B cell (primary cell): ENCODE measurements around the gene FCRL3. TPM values are rescaled to one million over a fixed set of nuclear protein-coding genes. Genes with fewer than 3 reads are reported as not detected.

Source experiments
- ATAC-seq: fragments of 200-7000 bp; cut with Tn5 transposase; one replicate; pipeline ENCODE4 v1.10.0; 2021; ENCODE audit warnings: low read depth, mild to moderate bottlenecking, moderate number of reproducible peaks, moderate library complexity
- CTCF ChIA-PET: fragments of 350-600 bp; sonication (Branson Sonifier 250); formaldehyde crosslinking; loops from one replicate; lab custom pipeline; 2021; ENCODE audit warnings: antibody characterized with exemption, inconsistent platforms; lab: Charles Lee
- POLR2A ChIA-PET: fragments of 350-600 bp; sonication (Branson Sonifier 250); formaldehyde crosslinking; loops from one replicate; lab custom pipeline; 2021; ENCODE audit warnings: antibody characterized with exemption; lab: Charles Lee
- DNase-seq: peaks from one replicate; pipeline ENCODE4 v3.0.0; 2013
- H2AFZ ChIP-seq: 2 replicates; pipeline ENCODE4 v1.6.1; 2012; ENCODE audit warnings: mild to moderate bottlenecking, low read depth, low read length; ENCODE audit not compliant: insufficient read depth, poor library complexity, severe bottlenecking
- H3K27ac ChIP-seq, 2 donors: 1 replicate in 1 of 2; 2 replicates in 1 of 2; pipeline ENCODE4 v1.5.1; 2012 to 2013; ENCODE audit warnings: low read length in 2 of 2, mild to moderate bottlenecking in 2 of 2, moderate library complexity in 1 of 2
- H3K27me3 ChIP-seq, 4 experiments: fragments of 200-600 bp in 1 of 4; sonication (generic) in 1 of 4; replicated peaks in 1 of 4; 1 replicate in 2 of 4; 2 replicates in 2 of 4; pipeline versions ENCODE4 v1.6.1 to v1.7.0; 2013 to 2016; ENCODE audit warnings: low read length in 3 of 4, mild to moderate bottlenecking in 2 of 4, mixed read lengths in 1 of 4, moderate library complexity in 1 of 4; ENCODE audit not compliant: insufficient read depth in 4 of 4, control insufficient read depth in 3 of 4; ENCODE audit errors: control extremely low read depth in 1 of 4
- H3K36me3 ChIP-seq, 2 experiments: replicated peaks in 1 of 2; 1 replicate in 1 of 2; 2 replicates in 1 of 2; pipeline versions ENCODE4 v1.6.1 to v1.7.1; 2013; ENCODE audit warnings: low read length in 1 of 2; ENCODE audit not compliant: insufficient read depth in 2 of 2, control insufficient read depth in 1 of 2; ENCODE audit errors: control extremely low read depth in 1 of 2, extremely low read depth in 1 of 2
- H3K4me1 ChIP-seq, 2 donors: fragments of 200-600 bp in 1 of 2; sonication (generic) in 1 of 2; 1 replicate in 1 of 2; 2 replicates in 1 of 2; pipeline versions ENCODE4 v1.5.1 to v1.6.1; 2013 to 2017; ENCODE audit warnings: low read length in 2 of 2; ENCODE audit not compliant: control insufficient read depth in 2 of 2, insufficient read depth in 2 of 2
- H3K4me2 ChIP-seq: replicated peaks from 2 replicates; pipeline ENCODE3; 2012; ENCODE audit warnings: mild to moderate bottlenecking, low read depth, low read length; ENCODE audit not compliant: poor library complexity, severe bottlenecking
- H3K4me3 ChIP-seq, 5 experiments: fragments of 200-600 bp in 1 of 5; sonication (generic) in 1 of 5; 1 replicate in 3 of 5; 2 replicates in 2 of 5; pipeline versions ENCODE4 v1.5.1 to v1.7.0; 2011 to 2016; ENCODE audit warnings: low read length in 4 of 5, mild to moderate bottlenecking in 4 of 5, low read depth in 2 of 5, control low read depth in 1 of 5, moderate library complexity in 1 of 5; ENCODE audit not compliant: insufficient read depth in 1 of 5; ENCODE audit errors: control extremely low read depth in 1 of 5, extremely low read depth in 1 of 5
- H3K79me2 ChIP-seq: fragments of 200-600 bp; sonication (generic); one replicate; pipeline ENCODE4 v1.6.0; 2016; ENCODE audit warnings: low read length; ENCODE audit not compliant: control insufficient read depth, insufficient read depth
- H3K9ac ChIP-seq: fragments of 200-600 bp; sonication (generic); 2 replicates; pipeline ENCODE4 v1.6.1; 2017; ENCODE audit warnings: mild to moderate bottlenecking, low read length, moderate library complexity
- H3K9me3 ChIP-seq, 3 donors: one replicate each; pipeline versions ENCODE4 v1.6.1 to v1.7.1; 2013; ENCODE audit warnings: low read length in 2 of 3; ENCODE audit not compliant: control insufficient read depth in 2 of 3, insufficient read depth in 1 of 3; ENCODE audit errors: control extremely low read depth in 1 of 3
- H4K20me1 ChIP-seq: 2 replicates; pipeline ENCODE4 v1.6.0; 2012; ENCODE audit warnings: mild to moderate bottlenecking, low read length; ENCODE audit not compliant: insufficient read depth, control insufficient read depth, poor library complexity, severe bottlenecking
- H3K27ac Mint-ChIP-seq: one replicate; pipeline ENCODE4 v1.8.0; 2021; ENCODE audit warnings: mixed read lengths
- H3K27me3 Mint-ChIP-seq: one replicate; pipeline ENCODE4 v1.8.0; 2021; ENCODE audit warnings: mixed read lengths
- H3K4me1 Mint-ChIP-seq: one replicate; pipeline ENCODE4 v1.8.0; 2021; ENCODE audit warnings: mixed read lengths
- H3K4me3 Mint-ChIP-seq: one replicate; pipeline ENCODE4 v1.8.0; 2021; ENCODE audit warnings: mixed read lengths
- H3K9me3 Mint-ChIP-seq: one replicate; pipeline ENCODE4 v1.8.0; 2022; ENCODE audit warnings: mixed read lengths; ENCODE audit not compliant: insufficient read depth
- EZH2 ChIP-seq: IDR thresholded peaks from 2 replicates; pipeline ENCODE4 v1.6.1; 2012; ENCODE audit warnings: borderline replicate concordance, low read depth, mild to moderate bottlenecking, moderate library complexity, low read length; ENCODE audit not compliant: insufficient read depth, poor library complexity, severe bottlenecking
- WGBS: methylation state at CpG from one replicate; pipeline ENCODE4 v1.1.5; 2013; ENCODE audit warnings: missing lambda C conversion rate; ENCODE audit not compliant: insufficient coverage; 5-methylcytosine and 5-hydroxymethylcytosine counted together
- intact Hi-C: fragments of 100-400 bp; cut with micrococcal nuclease; formaldehyde crosslinking; loops from one replicate; pipeline ENCODE4 v1.10.0; 2022
- polyA plus RNA-seq: library from polyadenylated mRNA; depleted of rRNA; stranded (reverse); fragments of >200 nt; gene quantifications from 2 replicates; pipeline ENCODE4 v1.2.3, GENCODE V29; 2012
- total RNA-seq, 2 donors: library from RNA; stranded (reverse); fragments of 120-200 nt in 1 of 2; gene quantifications; 1 replicate in 1 of 2; 2 replicates in 1 of 2; pipeline versions ENCODE4 v1.2.3 to v1.2.4, GENCODE V29; 2013 to 2022
- TF ChIP-seq, protein P1 (sequence below): fragments of 200-600 bp; IDR thresholded peaks from one replicate; pipeline ENCODE4 v1.8.0; 2022; ENCODE audit warnings: antibody characterized with exemption, mild to moderate bottlenecking

FCRL3 gene
- total and polyA plus RNA-seq, 2 donors (not counting 1 experiment from before 2014, with no cell fraction given) = 115 to 220 TPM

DNA sequence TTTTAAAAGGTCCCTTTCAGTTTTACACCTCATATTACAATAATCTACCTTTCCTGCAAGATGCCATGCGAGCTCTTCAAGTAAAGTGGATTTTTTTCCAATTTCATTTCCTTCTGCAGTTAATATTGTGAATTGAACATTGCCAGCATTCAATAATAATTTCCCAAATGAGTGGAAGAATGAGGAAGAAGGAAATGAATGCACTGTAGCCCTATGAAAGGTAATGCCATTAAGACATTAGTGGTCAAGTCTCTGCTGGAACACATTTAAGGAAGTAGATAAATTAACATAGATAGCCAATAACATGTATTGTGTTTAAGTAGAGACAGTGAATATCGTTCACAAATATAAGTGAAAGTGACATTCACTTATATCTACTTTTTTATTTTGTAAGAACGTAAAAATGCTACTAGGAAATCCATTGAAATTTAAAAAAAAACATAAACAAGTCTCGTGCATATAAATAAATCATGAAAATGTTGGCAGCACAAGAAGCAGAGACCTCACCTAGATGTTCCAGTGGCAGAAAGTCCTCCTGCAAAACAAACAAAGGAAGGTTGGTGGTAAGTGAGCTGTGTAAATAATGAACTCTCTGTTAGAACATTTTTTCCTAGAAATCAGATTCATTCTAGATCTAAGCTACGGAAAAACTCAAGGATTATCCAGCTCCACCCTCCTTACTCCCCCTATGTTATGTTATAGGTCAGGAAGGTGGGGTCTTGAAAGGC lies 17.7 kb downstream of the FCRL3 start:
- Mint-ChIP-seq H3K27ac (no peak overlapping the region), H3K4me3 (no peak overlapping the region), H3K4me1 (peaks cover 34% of the 10 kb centered on the region), H3K9me3 (no peaks in the 10 kb centered on the region), H3K27me3 (no peaks in the 10 kb centered on the region)
- no CpG with 5 or more reads among the region's 5 CpGs for WGBS
- Histone ChIP-seq H3K4me3 (no peak overlapping the region), H3K4me1 (peaks cover 0 to 16% of the 10 kb centered on the region in 2 donors), H3K27me3 (no peaks in the 10 kb centered on the region), H4K20me1 (peaks cover 15% of the 10 kb centered on the region), H2AFZ (no peak overlapping the region), H3K27ac (peak overlapping the region in 1 of 2 donors; percentile 38), H3K36me3 (peaks cover 4 to 66% of the 10 kb centered on the region in 2 experiments), H3K4me2 (no peak overlapping the region), H3K79me2 (peaks cover 34% of the 10 kb centered on the region), H3K9me3 (no peaks in the 10 kb centered on the region), H3K9ac (no peak overlapping the region)
- TF ChIP-seq EZH2 = no peak
- TF ChIP-seq, protein P1, sequence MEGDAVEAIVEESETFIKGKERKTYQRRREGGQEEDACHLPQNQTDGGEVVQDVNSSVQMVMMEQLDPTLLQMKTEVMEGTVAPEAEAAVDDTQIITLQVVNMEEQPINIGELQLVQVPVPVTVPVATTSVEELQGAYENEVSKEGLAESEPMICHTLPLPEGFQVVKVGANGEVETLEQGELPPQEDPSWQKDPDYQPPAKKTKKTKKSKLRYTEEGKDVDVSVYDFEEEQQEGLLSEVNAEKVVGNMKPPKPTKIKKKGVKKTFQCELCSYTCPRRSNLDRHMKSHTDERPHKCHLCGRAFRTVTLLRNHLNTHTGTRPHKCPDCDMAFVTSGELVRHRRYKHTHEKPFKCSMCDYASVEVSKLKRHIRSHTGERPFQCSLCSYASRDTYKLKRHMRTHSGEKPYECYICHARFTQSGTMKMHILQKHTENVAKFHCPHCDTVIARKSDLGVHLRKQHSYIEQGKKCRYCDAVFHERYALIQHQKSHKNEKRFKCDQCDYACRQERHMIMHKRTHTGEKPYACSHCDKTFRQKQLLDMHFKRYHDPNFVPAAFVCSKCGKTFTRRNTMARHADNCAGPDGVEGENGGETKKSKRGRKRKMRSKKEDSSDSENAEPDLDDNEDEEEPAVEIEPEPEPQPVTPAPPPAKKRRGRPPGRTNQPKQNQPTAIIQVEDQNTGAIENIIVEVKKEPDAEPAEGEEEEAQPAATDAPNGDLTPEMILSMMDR = no peak
- ATAC-seq (no peak), DNase-seq (no peak)
- intact Hi-C loops = no loop called here
- CTCF ChIA-PET = interaction anchor here (1.2 kb wide), 1 partner anchor 9 kb away, joined by 4 read pairs; no protein-coding TSS in a partner anchor
- POLR2A ChIA-PET = no interaction called here

DNA sequence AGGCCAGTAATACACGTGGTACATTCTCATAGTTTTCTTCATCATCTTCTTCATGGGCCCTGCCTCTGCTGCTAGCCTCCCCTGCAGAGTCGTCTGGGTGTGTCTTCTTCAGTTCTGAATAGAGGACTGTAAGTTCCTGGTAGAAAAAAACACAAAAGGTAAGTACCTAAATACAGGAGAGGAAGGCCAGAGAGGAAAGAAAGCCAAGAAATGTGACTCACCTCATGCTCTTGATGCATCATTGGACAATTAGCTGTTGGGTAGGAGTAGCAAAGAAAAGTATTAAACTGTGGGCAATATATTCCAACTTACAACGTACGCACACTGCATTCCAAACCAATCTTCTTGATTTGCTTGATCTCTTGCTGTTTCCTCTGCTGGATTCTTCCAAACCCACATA lies 21.8 kb downstream of the FCRL3 start:
- peaks cover 4% of the 10 kb centered on the region for H3K79me2 ChIP-seq
- no peak for ATAC-seq
- Mint-ChIP-seq H3K27me3 (no peaks in the 10 kb centered on the region), H3K4me1 (peaks cover 4% of the 10 kb centered on the region), H3K9me3 (peaks cover 4% of the 10 kb centered on the region), H3K27ac (no peak overlapping the region), H3K4me3 (no peak overlapping the region)
- CTCF ChIA-PET = no interaction called here
- no peak for TF ChIP-seq EZH2
- TF ChIP-seq, protein P1 = no peak
- H3K4me2 ChIP-seq = no peak overlapping the region
- H3K36me3 ChIP-seq = peaks cover 8 to 63% of the 10 kb centered on the region in 2 experiments
- H3K27ac ChIP-seq = no peak overlapping the region
- no peak overlapping the region for H3K4me3 ChIP-seq
- intact Hi-C loops = no loop called here
- peaks cover 15% of the 10 kb centered on the region for H4K20me1 ChIP-seq
- peaks cover 0 to 10% (median 9%) of the 10 kb centered on the region in 3 donors for H3K9me3 ChIP-seq
- WGBS = 100% methylated on average over 2 of the region's 4 CpGs
- no peak overlapping the region for H3K9ac ChIP-seq
- POLR2A ChIA-PET = no interaction called here
- no peak overlapping the region for H2AFZ ChIP-seq
- H3K27me3 ChIP-seq = no peaks in the 10 kb centered on the region
- DNase-seq = no peak
- H3K4me1 ChIP-seq = no peaks in the 10 kb centered on the region
